K562 (cell line): ENCODE measurements around the gene OVOL3. TPM values are rescaled to one million over a fixed set of nuclear protein-coding genes. Genes with fewer than 3 reads are reported as not detected.

Experiments
- ZNF699 ChIP-seq: fragments of 250-450 bp; sonication (Bioruptor Pico); IDR thresholded peaks from 2 replicates; pipeline ENCODE4 v1.8.0; 2021; ENCODE audit warnings: mild to moderate bottlenecking, moderate library complexity; ENCODE audit not compliant: insufficient replicate concordance
- polyA plus RNA-seq, 8 experiments: library from polyadenylated mRNA; depleted of rRNA in 4 of 8; stranded (reverse) in 5 of 8; unstranded in 3 of 8; fragments of >200 nt; fragmentation: Nextera tagmentation in 2 of 8; fragmentation: Illumina TruSeq in 1 of 8; extraction: Ambion mirVana in 2 of 8; extraction: Trizol in 1 of 8; gene quantifications; 2 replicates each; pipeline versions ENCODE4 v1.2.1 to v1.2.3, GENCODE V29; 2011 to 2014; ENCODE audit warnings: inconsistent platforms in 1 of 8, missing spikeins in 1 of 8
- total RNA-seq, 7 experiments: library from RNA; depleted of rRNA in 6 of 7; stranded (reverse); fragments of >200 nt in 6 of 7; fragmentation: Illumina TruSeq in 2 of 7; extraction: Trizol in 2 of 7; gene quantifications; 2 replicates each; pipeline versions ENCODE4 v1.2.1 to v1.2.3, GENCODE V29; 2011 to 2021; ENCODE audit warnings: low replicate concordance in 1 of 7
- TF ChIP-seq, protein P1 (sequence below), 2 experiments: fragments of 450-650 bp; formaldehyde crosslinking in 1 of 2; IDR thresholded peaks; 2 replicates each; pipeline versions ENCODE4 v1.4.0 to v1.6.1; 2014 to 2020; ENCODE audit warnings: mild to moderate bottlenecking in 2 of 2, borderline replicate concordance in 1 of 2, low read depth in 1 of 2

Gene OVOL3
- total and polyA plus RNA-seq, 9 of the 15 experiments (the other 6 are each of a cell fraction or from before 2014, with no cell fraction given), result not detected

DNA sequence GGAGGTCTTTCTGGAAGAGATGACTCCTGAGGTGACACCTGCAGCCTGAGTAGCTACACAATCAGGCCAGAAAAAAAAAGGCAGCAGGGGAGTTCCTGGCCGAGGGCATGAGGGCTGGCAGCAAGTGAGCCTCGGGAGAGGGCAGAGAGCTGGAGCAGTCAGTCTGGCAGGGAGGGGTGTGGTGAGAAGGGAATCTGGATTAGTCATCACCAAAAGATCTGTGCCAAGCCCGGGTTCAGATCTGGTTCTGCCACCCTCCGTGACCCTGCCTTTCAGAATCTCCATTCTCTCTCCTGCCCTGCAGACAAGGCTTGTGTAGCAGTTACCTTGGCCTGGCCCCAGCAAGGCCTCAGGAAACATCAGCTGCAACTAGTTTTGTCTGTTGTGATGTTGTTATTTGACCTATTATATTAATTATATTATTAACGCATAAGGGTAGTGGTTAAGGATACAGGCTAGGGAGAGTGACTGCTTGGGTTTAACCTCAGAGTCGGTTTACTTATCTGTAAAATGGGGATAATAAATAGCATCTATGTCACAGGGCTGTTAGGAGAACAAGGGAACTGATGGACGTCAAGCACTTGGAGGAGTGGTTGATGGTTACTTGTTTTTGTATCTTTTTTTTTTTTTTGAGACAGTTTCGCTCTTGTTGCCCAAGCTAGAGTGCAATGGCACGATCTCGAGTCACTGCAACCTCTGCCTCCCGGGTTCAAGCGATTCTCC, 26.2 kb downstream of the OVOL3 start (continued):
- TF ChIP-seq, protein P1, sequence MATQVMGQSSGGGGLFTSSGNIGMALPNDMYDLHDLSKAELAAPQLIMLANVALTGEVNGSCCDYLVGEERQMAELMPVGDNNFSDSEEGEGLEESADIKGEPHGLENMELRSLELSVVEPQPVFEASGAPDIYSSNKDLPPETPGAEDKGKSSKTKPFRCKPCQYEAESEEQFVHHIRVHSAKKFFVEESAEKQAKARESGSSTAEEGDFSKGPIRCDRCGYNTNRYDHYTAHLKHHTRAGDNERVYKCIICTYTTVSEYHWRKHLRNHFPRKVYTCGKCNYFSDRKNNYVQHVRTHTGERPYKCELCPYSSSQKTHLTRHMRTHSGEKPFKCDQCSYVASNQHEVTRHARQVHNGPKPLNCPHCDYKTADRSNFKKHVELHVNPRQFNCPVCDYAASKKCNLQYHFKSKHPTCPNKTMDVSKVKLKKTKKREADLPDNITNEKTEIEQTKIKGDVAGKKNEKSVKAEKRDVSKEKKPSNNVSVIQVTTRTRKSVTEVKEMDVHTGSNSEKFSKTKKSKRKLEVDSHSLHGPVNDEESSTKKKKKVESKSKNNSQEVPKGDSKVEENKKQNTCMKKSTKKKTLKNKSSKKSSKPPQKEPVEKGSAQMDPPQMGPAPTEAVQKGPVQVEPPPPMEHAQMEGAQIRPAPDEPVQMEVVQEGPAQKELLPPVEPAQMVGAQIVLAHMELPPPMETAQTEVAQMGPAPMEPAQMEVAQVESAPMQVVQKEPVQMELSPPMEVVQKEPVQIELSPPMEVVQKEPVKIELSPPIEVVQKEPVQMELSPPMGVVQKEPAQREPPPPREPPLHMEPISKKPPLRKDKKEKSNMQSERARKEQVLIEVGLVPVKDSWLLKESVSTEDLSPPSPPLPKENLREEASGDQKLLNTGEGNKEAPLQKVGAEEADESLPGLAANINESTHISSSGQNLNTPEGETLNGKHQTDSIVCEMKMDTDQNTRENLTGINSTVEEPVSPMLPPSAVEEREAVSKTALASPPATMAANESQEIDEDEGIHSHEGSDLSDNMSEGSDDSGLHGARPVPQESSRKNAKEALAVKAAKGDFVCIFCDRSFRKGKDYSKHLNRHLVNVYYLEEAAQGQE (IDR thresholded peaks at IDR 0.05; ENCODE audit: borderline replicate concordance), result no peak
- TF ChIP-seq, protein P1 (CRISPR knock-in tag; IDR thresholded peaks at IDR 0.05; ENCODE audit: low read depth), result no peak
- no peak for TF ChIP-seq ZNF699 (CRISPR knock-in tag)
